ENCODE results near the gene MAFG. TPM values are rescaled to one million over a fixed set of nuclear protein-coding genes. Genes with fewer than 3 reads are reported as not detected.
A peak's percentile ranks its signal among the peaks of the same experiment; 100 is the strongest.

MAFG gene
- total RNA-seq, 1 donor from 2014 or later = 8.1 TPM

- H3K9me3 ChIP-seq (ENCODE audit: low read depth) = no peaks in the 10 kb centered on the region
- H3F3A ChIP-seq (ENCODE audit: low read depth) = peaks cover 27% of the 10 kb centered on the region
- DNase-seq (ENCODE audit: low spot score) = peak; percentile 47
- H3K27me3 ChIP-seq = peaks cover 100% of the 10 kb centered on the region
- no peak overlapping the region for H2AFZ ChIP-seq (replicated peaks)
- H3K4me1 Mint-ChIP-seq = peaks cover 36% of the 10 kb centered on the region
- no peak overlapping the region for H3K4me3 ChIP-seq
- peaks cover 36% of the 10 kb centered on the region for H3K27me3 Mint-ChIP-seq (ENCODE audit: insufficient read depth, low read depth)
- H3K4me3 Mint-ChIP-seq = peak overlapping the region; percentile 75
- no peaks in the 10 kb centered on the region for H3K79me2 ChIP-seq (ENCODE audit: low read depth)
- no peak overlapping the region for H3K27ac Mint-ChIP-seq
- no peak for TF ChIP-seq CTCF (IDR thresholded peaks at IDR 0.05)
- no peak for TF ChIP-seq EZH2 (IDR thresholded peaks at IDR 0.05)
- TF ChIP-seq EZH2phosphoT487 (IDR thresholded peaks at IDR 0.05) = no peak
- peaks cover 23% of the 10 kb centered on the region for H3K4me1 ChIP-seq
- H3K27ac ChIP-seq = no peak overlapping the region
- no peak overlapping the region for H3K9ac ChIP-seq
- H3K9me3 Mint-ChIP-seq = no peaks in the 10 kb centered on the region
- H4K20me1 ChIP-seq (ENCODE audit: low read depth) = peaks cover 11% of the 10 kb centered on the region
- H3K36me3 Mint-ChIP-seq = peaks cover 3% of the 10 kb centered on the region
- H3K4me2 ChIP-seq = peak overlapping the region; percentile 73
- H3K36me3 ChIP-seq = no peaks in the 10 kb centered on the region
Observed at GRCh38 chr17:81962499-81963441, 35.2 kb upstream of the MAFG start.

GRCh38 chr17:81961521-81962498 is 34.3 kb upstream of the MAFG start:
- H3K27me3 Mint-ChIP-seq (ENCODE audit: insufficient read depth, low read depth) = peaks cover 37% of the 10 kb centered on the region
- no peaks in the 10 kb centered on the region for H3K79me2 ChIP-seq (ENCODE audit: low read depth)
- H2AFZ ChIP-seq (replicated peaks) = no peak overlapping the region
- H3K4me3 ChIP-seq = peak overlapping the region; percentile 39
- peaks cover 27% of the 10 kb centered on the region for H3F3A ChIP-seq (ENCODE audit: low read depth)
- no peaks in the 10 kb centered on the region for H3K9me3 Mint-ChIP-seq
- H3K4me2 ChIP-seq = peak overlapping the region; percentile 73
- H3K36me3 ChIP-seq = no peaks in the 10 kb centered on the region
- TF ChIP-seq EZH2 (IDR thresholded peaks at IDR 0.05) = peak; percentile 93
- TF ChIP-seq CTCF (IDR thresholded peaks at IDR 0.05) = no peak
- TF ChIP-seq EZH2phosphoT487 (IDR thresholded peaks at IDR 0.05) = peak; percentile 83
- no peaks in the 10 kb centered on the region for H3K9me3 ChIP-seq (ENCODE audit: low read depth)
- no peak overlapping the region for H3K27ac Mint-ChIP-seq
- H3K27ac ChIP-seq = no peak overlapping the region
- peaks cover 11% of the 10 kb centered on the region for H4K20me1 ChIP-seq (ENCODE audit: low read depth)
- DNase-seq (ENCODE audit: low spot score) = peak; percentile 53
- peaks cover 13% of the 10 kb centered on the region for H3K4me1 ChIP-seq
- no peak overlapping the region for H3K9ac ChIP-seq
- H3K4me1 Mint-ChIP-seq = peaks cover 40% of the 10 kb centered on the region
- H3K36me3 Mint-ChIP-seq = peaks cover 3% of the 10 kb centered on the region
- H3K27me3 ChIP-seq = peaks cover 100% of the 10 kb centered on the region
- H3K4me3 Mint-ChIP-seq = peak overlapping the region; percentile 75

- no peak for TF ChIP-seq EZH2 (IDR thresholded peaks at IDR 0.05)
- TF ChIP-seq CTCF (IDR thresholded peaks at IDR 0.05) = peak; percentile 35
- H3K36me3 Mint-ChIP-seq = peaks cover 3% of the 10 kb centered on the region
- H3K9me3 ChIP-seq (ENCODE audit: low read depth) = no peaks in the 10 kb centered on the region
- H3K4me3 Mint-ChIP-seq = no peak within 1 kb of the TSS
- H2AFZ ChIP-seq (replicated peaks) = no peak within 1 kb of the TSS
- H3K9ac ChIP-seq = no peak within 1 kb of the TSS
- H3K27ac ChIP-seq = no peak within 1 kb of the TSS
- peaks cover 22% of the 10 kb centered on the region for H3F3A ChIP-seq (ENCODE audit: low read depth)
- peaks cover 32% of the 10 kb centered on the region for H3K27me3 Mint-ChIP-seq (ENCODE audit: insufficient read depth, low read depth)
- peaks cover 100% of the 10 kb centered on the region for H3K27me3 ChIP-seq
- H3K4me2 ChIP-seq = peak within 1 kb of the TSS; percentile 73
- H3K79me2 ChIP-seq (ENCODE audit: low read depth) = no peaks in the 10 kb centered on the region
- no peaks in the 10 kb centered on the region for H3K9me3 Mint-ChIP-seq
- peak; percentile 88 for DNase-seq (ENCODE audit: low spot score)
- H4K20me1 ChIP-seq (ENCODE audit: low read depth) = peaks cover 11% of the 10 kb centered on the region
- H3K4me1 Mint-ChIP-seq = peaks cover 38% of the 10 kb centered on the region
- no peaks in the 10 kb centered on the region for H3K36me3 ChIP-seq
- peak within 1 kb of the TSS; percentile 39 for H3K4me3 ChIP-seq
- peaks cover 8% of the 10 kb centered on the region for H3K4me1 ChIP-seq
- H3K27ac Mint-ChIP-seq = no peak within 1 kb of the TSS
Observed at GRCh38 chr17:81961087-81961511, 33.6 kb upstream of the MAFG start, which contains the start of gene NOTUM. Gene NOTUM, minus strand, starts transcription at chr17:81961187. Its CDS starts 278 bp downstream, at chr17:81960909.
